Activated CD8-positive, alpha-beta T cell treated with anti-CD3 and anti-CD28 coated beads for 36 hours (primary cell): ENCODE measurements around the gene L1CAM. TPM values are rescaled to one million over a fixed set of nuclear protein-coding genes. Genes with fewer than 3 reads are reported as not detected.

Experiments used
- ATAC-seq: fragments of 200-7000 bp; cut with Tn5 transposase; one replicate; pipeline ENCODE4 v1.10.0; 2021; ENCODE audit warnings: mild to moderate bottlenecking, moderate library complexity
- CTCF ChIA-PET: fragments of 350-600 bp; sonication (Branson Sonifier 250); formaldehyde crosslinking; loops from one replicate; lab custom pipeline; 2021; ENCODE audit warnings: antibody characterized with exemption; lab: Charles Lee
- POLR2A ChIA-PET: fragments of 350-600 bp; sonication (Branson Sonifier 250); formaldehyde crosslinking; loops from one replicate; lab custom pipeline; 2021; ENCODE audit warnings: antibody characterized with exemption; lab: Charles Lee
- DNase-seq: peaks from one replicate; pipeline ENCODE4 v3.0.0-alpha.2; 2020
- H3K27ac Mint-ChIP-seq: one replicate; pipeline ENCODE4 v1.8.0; 2021; ENCODE audit warnings: mild to moderate bottlenecking, mixed read lengths
- H3K27me3 Mint-ChIP-seq: one replicate; pipeline ENCODE4 v1.8.0; 2021; ENCODE audit warnings: mixed read lengths
- H3K36me3 Mint-ChIP-seq: one replicate; pipeline ENCODE4 v1.8.0; 2021; ENCODE audit warnings: low read depth, mixed read lengths
- H3K4me1 Mint-ChIP-seq: one replicate; pipeline ENCODE4 v1.8.0; 2021; ENCODE audit warnings: low read depth, mixed read lengths
- H3K4me3 Mint-ChIP-seq: one replicate; pipeline ENCODE4 v1.8.0; 2021; ENCODE audit warnings: mild to moderate bottlenecking, moderate library complexity, mixed read lengths
- H3K9me3 Mint-ChIP-seq: one replicate; pipeline ENCODE4 v1.8.0; 2021; ENCODE audit warnings: mixed read lengths
- intact Hi-C: fragments of 100-400 bp; cut with micrococcal nuclease; formaldehyde crosslinking; loops from one replicate; pipeline ENCODE4 v1.10.0; 2022
- total RNA-seq, 2 experiments: library from RNA; stranded (reverse); gene quantifications; one replicate each; pipeline ENCODE4 v1.2.3, GENCODE V29; 2021
- TF ChIP-seq, protein P1 (sequence below): fragments of 200-600 bp; IDR thresholded peaks from one replicate; pipeline ENCODE4 v1.8.0; 2022; ENCODE audit warnings: antibody characterized with exemption, mild to moderate bottlenecking

L1CAM gene
- total RNA-seq, 2 experiments from 2014 or later: 2.1 to 2.2 TPM

- peaks cover 26% of the 10 kb centered on the region for H3K4me1 Mint-ChIP-seq
- ChIA-PET POLR2A (interaction anchor here (0.6 to 9.8 kb wide), 3 partner anchors 10 to 38 kb away, joined by 3 to 130 read pairs (median 105); partner anchors contain the start of genes HCFC1, RENBP and TMEM187), CTCF (interaction anchor here (11.9 kb wide), 1 partner anchor 18 kb away, joined by 136 read pairs; the partner anchor contains the start of gene RENBP)
- H3K36me3 Mint-ChIP-seq: peaks cover 29% of the 10 kb centered on the region
- intact Hi-C loops: no loop called here
- DNase-seq (no peak), ATAC-seq (no peak)
- TF ChIP-seq, protein P1, sequence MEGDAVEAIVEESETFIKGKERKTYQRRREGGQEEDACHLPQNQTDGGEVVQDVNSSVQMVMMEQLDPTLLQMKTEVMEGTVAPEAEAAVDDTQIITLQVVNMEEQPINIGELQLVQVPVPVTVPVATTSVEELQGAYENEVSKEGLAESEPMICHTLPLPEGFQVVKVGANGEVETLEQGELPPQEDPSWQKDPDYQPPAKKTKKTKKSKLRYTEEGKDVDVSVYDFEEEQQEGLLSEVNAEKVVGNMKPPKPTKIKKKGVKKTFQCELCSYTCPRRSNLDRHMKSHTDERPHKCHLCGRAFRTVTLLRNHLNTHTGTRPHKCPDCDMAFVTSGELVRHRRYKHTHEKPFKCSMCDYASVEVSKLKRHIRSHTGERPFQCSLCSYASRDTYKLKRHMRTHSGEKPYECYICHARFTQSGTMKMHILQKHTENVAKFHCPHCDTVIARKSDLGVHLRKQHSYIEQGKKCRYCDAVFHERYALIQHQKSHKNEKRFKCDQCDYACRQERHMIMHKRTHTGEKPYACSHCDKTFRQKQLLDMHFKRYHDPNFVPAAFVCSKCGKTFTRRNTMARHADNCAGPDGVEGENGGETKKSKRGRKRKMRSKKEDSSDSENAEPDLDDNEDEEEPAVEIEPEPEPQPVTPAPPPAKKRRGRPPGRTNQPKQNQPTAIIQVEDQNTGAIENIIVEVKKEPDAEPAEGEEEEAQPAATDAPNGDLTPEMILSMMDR: no peak
- peak overlapping the region; percentile 67 for H3K27ac Mint-ChIP-seq
- no peaks in the 10 kb centered on the region for H3K9me3 Mint-ChIP-seq
- no peak overlapping the region for H3K4me3 Mint-ChIP-seq
- no peaks in the 10 kb centered on the region for H3K27me3 Mint-ChIP-seq
Observed at GRCh38 chrX:153931151-153931550, 45.2 kb upstream of the L1CAM start.

- ChIA-PET POLR2A (interaction anchor here (8.7 to 9.8 kb wide), 2 partner anchors 18 to 39 kb away, joined by 105 to 130 read pairs; partner anchors contain the start of genes HCFC1, RENBP and TMEM187), CTCF (interaction anchor here (11.9 kb wide), 1 partner anchor 19 kb away, joined by 136 read pairs; the partner anchor contains the start of gene RENBP)
- peak overlapping the region; percentile 67 for H3K27ac Mint-ChIP-seq
- peaks cover 31% of the 10 kb centered on the region for H3K36me3 Mint-ChIP-seq
- peaks cover 22% of the 10 kb centered on the region for H3K4me1 Mint-ChIP-seq
- intact Hi-C loops: no loop called here
- TF ChIP-seq, protein P1: no peak
- H3K4me3 Mint-ChIP-seq: no peak overlapping the region
- no peak for ATAC-seq
- H3K9me3 Mint-ChIP-seq: no peaks in the 10 kb centered on the region
- no peak for DNase-seq
- H3K27me3 Mint-ChIP-seq: no peaks in the 10 kb centered on the region
Observed at GRCh38 chrX:153930011-153930910, 44.3 kb upstream of the L1CAM start.

DNA sequence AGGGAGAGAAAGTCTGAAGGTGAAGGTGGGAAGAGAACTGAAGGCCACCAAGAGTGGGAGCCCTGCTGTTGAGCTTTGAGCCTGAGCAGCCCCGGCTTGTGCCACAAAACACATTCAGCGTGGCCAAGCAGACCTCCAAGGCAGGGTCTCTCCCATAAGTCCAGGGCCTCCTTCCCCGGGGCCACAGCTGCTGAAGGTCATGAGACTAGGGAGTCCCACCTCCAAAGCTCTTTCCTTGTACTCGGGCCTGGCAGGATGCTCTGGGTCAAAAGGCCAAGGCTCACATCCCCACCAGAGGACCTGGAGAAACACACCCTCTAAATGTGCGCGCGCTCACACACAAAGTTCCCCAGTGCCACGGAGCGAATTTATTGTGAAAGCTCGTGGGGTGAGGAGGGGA is 43.6 kb upstream of the L1CAM start:
- no peak for ATAC-seq
- Mint-ChIP-seq H3K27me3 (no peaks in the 10 kb centered on the region), H3K4me1 (peaks cover 22% of the 10 kb centered on the region), H3K27ac (peak overlapping the region; percentile 78), H3K9me3 (no peaks in the 10 kb centered on the region), H3K4me3 (peak overlapping the region; percentile 79), H3K36me3 (peaks cover 35% of the 10 kb centered on the region)
- intact Hi-C loops: loop anchor here (10.0 kb wide), 1 partner anchor 165 kb away; the partner anchor contains the start of gene PLXNB3
- ChIA-PET CTCF (interaction anchor here (1.0 to 11.9 kb wide), 3 partner anchors 20 to 165 kb away, joined by 3 to 136 read pairs (median 4); partner anchors contain the start of genes PLXNB3 and RENBP), POLR2A (interaction anchor here (0.9 to 9.8 kb wide), 4 partner anchors 9 to 39 kb away, joined by 3 to 130 read pairs (median 54); partner anchors contain the start of genes HCFC1, RENBP and TMEM187)
- TF ChIP-seq, protein P1: no peak
- DNase-seq: no peak

DNA sequence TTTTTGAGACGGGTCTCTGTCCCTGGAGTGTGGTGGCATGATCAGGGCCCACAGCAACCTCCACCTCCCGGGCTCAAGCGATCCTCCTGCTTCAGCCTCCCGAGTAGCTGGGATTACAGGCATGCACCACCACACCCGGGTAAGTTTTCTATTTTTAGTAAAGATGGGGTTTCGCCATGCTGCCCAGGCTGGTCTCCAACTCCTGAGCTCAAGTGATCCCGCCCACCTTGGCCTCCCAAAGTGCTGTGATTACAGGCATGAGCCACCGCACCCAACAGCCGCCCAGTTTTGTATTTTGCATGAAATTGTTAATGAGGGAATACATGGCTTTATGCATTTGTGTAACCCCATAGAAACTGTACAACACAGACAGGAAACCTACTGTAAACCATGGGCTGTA is 42.9 kb upstream of the L1CAM start:
- H3K27me3 Mint-ChIP-seq: no peaks in the 10 kb centered on the region
- POLR2A ChIA-PET: interaction anchor here (0.9 to 9.8 kb wide), 4 partner anchors 10 to 40 kb away, joined by 3 to 130 read pairs (median 54); partner anchors contain the start of genes HCFC1, RENBP and TMEM187
- H3K4me3 Mint-ChIP-seq: peak overlapping the region; percentile 79
- H3K27ac Mint-ChIP-seq: peak overlapping the region; percentile 78
- peaks cover 21% of the 10 kb centered on the region for H3K4me1 Mint-ChIP-seq
- ATAC-seq: no peak
- DNase-seq: no peak
- no peaks in the 10 kb centered on the region for H3K9me3 Mint-ChIP-seq
- H3K36me3 Mint-ChIP-seq: peaks cover 35% of the 10 kb centered on the region
- TF ChIP-seq, protein P1: no peak
- CTCF ChIA-PET: interaction anchor here (0.9 to 11.9 kb wide), 5 partner anchors 9 to 164 kb away, joined by 3 to 136 read pairs (median 4); partner anchors contain the start of genes PLXNB3 and RENBP
- intact Hi-C loops: loop anchor here (10.0 kb wide), 1 partner anchor 164 kb away; the partner anchor contains the start of gene PLXNB3
